Right lung (tissue), 5 donors: ENCODE data around the gene STAT5B. TPM values are rescaled to one million over a fixed set of nuclear protein-coding genes. Genes with fewer than 3 reads are reported as not detected.
"Not testable (repeated sequence)": the region's sequence is repeated elsewhere in the genome, so short reads cannot be mapped to it uniquely, and the experiment has no call there.

Experiments
- DNase-seq, 2 donors: peaks; one replicate each; pipeline ENCODE4 v3.0.0-alpha.2; 2013
- polyA plus RNA-seq, 5 donors: library from polyadenylated mRNA; unstranded; fragments of 120-200 nt; gene quantifications; one replicate each; pipeline versions ENCODE4 v1.2.1 to v1.2.3, GENCODE V29; 2013; ENCODE audit warnings: inconsistent platforms in 1 of 5, low replicate concordance in 1 of 5; ENCODE audit not compliant: insufficient read length in 5 of 5, insufficient read depth in 1 of 5

STAT5B gene
- polyA plus RNA-seq, 5 donors: 49.8 to 60.2 (median 50.4) TPM

- not testable (repeated sequence) for DNase-seq
Measured at GRCh38 chr17:42239576-42239975, 36.6 kb downstream of the STAT5B start.

GRCh38 chr17:42236760-42237159, 39.4 kb downstream of the STAT5B start:
- DNase-seq: no peak

- no peak for DNase-seq
Measured at GRCh38 chr17:42233994-42234393, 42.2 kb downstream of the STAT5B start.

- DNase-seq: no peak
Measured at GRCh38 chr17:42233156-42233555, 43.0 kb downstream of the STAT5B start.

- no peak for DNase-seq
Measured at GRCh38 chr17:42230225-42230624, 46.0 kb downstream of the STAT5B start.

GRCh38 chr17:42227849-42228700, 48.1 kb downstream of the STAT5B start:
- DNase-seq: peak; percentile 18 to 45

GRCh38 chr17:42225646-42226045, 50.5 kb downstream of the STAT5B start:
- no peak for DNase-seq

- DNase-seq: no peak
Measured at GRCh38 chr17:42224651-42225050, 51.5 kb downstream of the STAT5B start.

- peak in 1 of 2 donors; percentile 12 for DNase-seq
Measured at GRCh38 chr17:42221886-42222745, 54.1 kb downstream of the STAT5B start.

GRCh38 chr17:42219280-42219679, 56.9 kb downstream of the STAT5B start:
- DNase-seq: not testable (repeated sequence)

- DNase-seq: no peak
Measured at GRCh38 chr17:42214156-42214555, 62.0 kb downstream of the STAT5B start.

- no peak for DNase-seq
Measured at GRCh38 chr17:42212382-42212781, 63.8 kb downstream of the STAT5B start.

GRCh38 chr17:42211921-42212341, 64.3 kb downstream of the STAT5B start:
- DNase-seq: not testable (repeated sequence)

GRCh38 chr17:42210046-42210445, 66.1 kb downstream of the STAT5B start:
- no peak for DNase-seq

- DNase-seq: not testable (repeated sequence)
Measured at GRCh38 chr17:42206153-42206612, 70.0 kb downstream of the STAT5B start.

- DNase-seq: no peak
Measured at GRCh38 chr17:42203354-42203753, 72.8 kb downstream of the STAT5B start.

GRCh38 chr17:42202696-42203095, 73.5 kb downstream of the STAT5B start:
- DNase-seq: no peak

- DNase-seq: no peak
Measured at GRCh38 chr17:42202159-42202558, 74.0 kb downstream of the STAT5B start.

- no peak for DNase-seq
Measured at GRCh38 chr17:42201458-42201772, 74.8 kb downstream of the STAT5B start.

- DNase-seq: no peak
Measured at GRCh38 chr17:42200706-42201457, 75.3 kb downstream of the STAT5B start.

- DNase-seq: no peak
Measured at GRCh38 chr17:42199416-42200011, 76.7 kb downstream of the STAT5B start.

GRCh38 chr17:42198897-42199296, 77.3 kb downstream of the STAT5B start:
- no peak for DNase-seq
